ENCODE data around the gene HDAC9. TPM values are rescaled to one million over a fixed set of nuclear protein-coding genes. Genes with fewer than 3 reads are reported as not detected.

The HDAC9 gene
- total RNA-seq, 1 experiment from 2014 or later = 4.3 TPM

DNA sequence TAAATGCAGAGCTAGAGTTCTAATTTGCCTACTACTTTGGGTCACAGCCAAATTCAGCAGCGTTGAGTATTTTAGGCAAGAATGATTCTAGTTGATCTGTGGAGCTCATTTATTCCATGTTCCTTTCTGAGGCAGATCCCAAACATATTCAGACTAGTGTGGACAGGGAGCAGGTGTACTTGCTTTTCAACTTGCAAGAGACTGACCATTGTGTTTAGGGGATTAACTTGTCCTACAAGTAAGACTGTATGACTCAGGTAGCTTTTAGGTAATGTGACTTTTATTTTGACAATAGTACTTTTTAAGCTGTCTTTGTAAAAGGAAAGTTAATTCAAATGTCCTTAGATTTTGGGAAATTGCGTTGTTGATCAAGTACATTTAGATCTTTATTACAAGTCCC, 336.4 kb downstream of the HDAC9 start:
- Histone ChIP-seq H3K4me2 (ENCODE audit: low read length) (no peak overlapping the region), H2AFZ (ENCODE audit: low read depth, low read length, poor library complexity, severe bottlenecking) (no peak overlapping the region), H3K27ac (ENCODE audit: low read depth, low read length) (no peak overlapping the region), H3K79me2 (ENCODE audit: insufficient read depth, low read length) (no peaks in the 10 kb centered on the region), H3K36me3 (ENCODE audit: control insufficient read depth in 1 of 2, insufficient read depth in 2 of 2, low read length in 2 of 2) (no peaks in the 10 kb centered on the region), H3K4me3 (replicated peaks in 1 of 2; ENCODE audit: low read depth in 1 of 2, low read length in 2 of 2) (no peak overlapping the region), H3K4me1 (ENCODE audit: control insufficient read depth in 1 of 2, insufficient read depth in 2 of 2, low read length in 2 of 2) (no peaks in the 10 kb centered on the region), H3K9me3 (ENCODE audit: control insufficient read depth in 1 of 2, insufficient read depth in 1 of 2, low read depth in 1 of 2, low read length in 2 of 2) (no peaks in the 10 kb centered on the region), H3K9ac (ENCODE audit: low read length) (no peak overlapping the region), H3K27me3 (ENCODE audit: insufficient read depth, low read length) (no peaks in the 10 kb centered on the region), H3K9me2 (ENCODE audit: insufficient read depth) (no peaks in the 10 kb centered on the region; the same call in 1 of the 2 replicates), H4K20me1 (ENCODE audit: insufficient read depth) (no peaks in the 10 kb centered on the region)
- RAD21 ChIA-PET (ENCODE audit: low non-redundant PET in 1 of 2, low total read pairs in 2 of 2, uncharacterized antibody in 2 of 2, unreplicated experiment in 2 of 2) = no interaction called here
- ATAC-seq (no peak), DNase-seq (ENCODE audit: low read depth, low spot score) (no peak)
- intact Hi-C loops (cut with micrococcal nuclease) = no loop called here
- BruUV-seq (replicated peaks) = no TSS peak
- POLR2A ChIA-PET = no interaction called here
- TF ChIP-seq TCF7L2 (IDR thresholded peaks at IDR 0.05; ENCODE audit: borderline replicate concordance, extremely low read depth, insufficient read depth, insufficient read length) (no peak), SRF (IDR thresholded peaks at IDR 0.05; ENCODE audit: low read depth) (no peak), RAD21 (IDR thresholded peaks at IDR 0.05; ENCODE audit: low read depth) (no peak), ELF1 (IDR thresholded peaks at IDR 0.05; ENCODE audit: borderline replicate concordance, low read depth) (no peak), ZFX (IDR thresholded peaks at IDR 0.05) (no peak)
- TF ChIP-seq, protein P1, sequence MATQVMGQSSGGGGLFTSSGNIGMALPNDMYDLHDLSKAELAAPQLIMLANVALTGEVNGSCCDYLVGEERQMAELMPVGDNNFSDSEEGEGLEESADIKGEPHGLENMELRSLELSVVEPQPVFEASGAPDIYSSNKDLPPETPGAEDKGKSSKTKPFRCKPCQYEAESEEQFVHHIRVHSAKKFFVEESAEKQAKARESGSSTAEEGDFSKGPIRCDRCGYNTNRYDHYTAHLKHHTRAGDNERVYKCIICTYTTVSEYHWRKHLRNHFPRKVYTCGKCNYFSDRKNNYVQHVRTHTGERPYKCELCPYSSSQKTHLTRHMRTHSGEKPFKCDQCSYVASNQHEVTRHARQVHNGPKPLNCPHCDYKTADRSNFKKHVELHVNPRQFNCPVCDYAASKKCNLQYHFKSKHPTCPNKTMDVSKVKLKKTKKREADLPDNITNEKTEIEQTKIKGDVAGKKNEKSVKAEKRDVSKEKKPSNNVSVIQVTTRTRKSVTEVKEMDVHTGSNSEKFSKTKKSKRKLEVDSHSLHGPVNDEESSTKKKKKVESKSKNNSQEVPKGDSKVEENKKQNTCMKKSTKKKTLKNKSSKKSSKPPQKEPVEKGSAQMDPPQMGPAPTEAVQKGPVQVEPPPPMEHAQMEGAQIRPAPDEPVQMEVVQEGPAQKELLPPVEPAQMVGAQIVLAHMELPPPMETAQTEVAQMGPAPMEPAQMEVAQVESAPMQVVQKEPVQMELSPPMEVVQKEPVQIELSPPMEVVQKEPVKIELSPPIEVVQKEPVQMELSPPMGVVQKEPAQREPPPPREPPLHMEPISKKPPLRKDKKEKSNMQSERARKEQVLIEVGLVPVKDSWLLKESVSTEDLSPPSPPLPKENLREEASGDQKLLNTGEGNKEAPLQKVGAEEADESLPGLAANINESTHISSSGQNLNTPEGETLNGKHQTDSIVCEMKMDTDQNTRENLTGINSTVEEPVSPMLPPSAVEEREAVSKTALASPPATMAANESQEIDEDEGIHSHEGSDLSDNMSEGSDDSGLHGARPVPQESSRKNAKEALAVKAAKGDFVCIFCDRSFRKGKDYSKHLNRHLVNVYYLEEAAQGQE (IDR thresholded peaks at IDR 0.05; ENCODE audit: low read depth) = no peak
- TF ChIP-seq, protein P2, sequence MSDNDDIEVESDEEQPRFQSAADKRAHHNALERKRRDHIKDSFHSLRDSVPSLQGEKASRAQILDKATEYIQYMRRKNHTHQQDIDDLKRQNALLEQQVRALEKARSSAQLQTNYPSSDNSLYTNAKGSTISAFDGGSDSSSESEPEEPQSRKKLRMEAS (IDR thresholded peaks at IDR 0.05) = no peak
- CTCF ChIA-PET = no interaction called here

GRCh38 chr7:18834577-18834976, 339.0 kb downstream of the HDAC9 start:
- intact Hi-C loops (cut with micrococcal nuclease) = no loop called here

More at GRCh38 chr7:18834577-18834976, 339.0 kb downstream of the HDAC9 start:
- Histone ChIP-seq H4K20me1 (ENCODE audit: insufficient read depth) (no peaks in the 10 kb centered on the region), H3K27ac (ENCODE audit: low read depth, low read length) (no peak overlapping the region), H3K9me3 (ENCODE audit: control insufficient read depth in 1 of 2, insufficient read depth in 1 of 2, low read depth in 1 of 2, low read length in 2 of 2) (no peaks in the 10 kb centered on the region), H3K4me3 (replicated peaks in 1 of 2; ENCODE audit: low read depth in 1 of 2, low read length in 2 of 2) (no peak overlapping the region), H2AFZ (ENCODE audit: low read depth, low read length, poor library complexity, severe bottlenecking) (no peak overlapping the region), H3K9me2 (ENCODE audit: insufficient read depth) (peaks cover 1% of the 10 kb centered on the region), H3K27me3 (ENCODE audit: insufficient read depth, low read length) (no peaks in the 10 kb centered on the region), H3K4me1 (ENCODE audit: control insufficient read depth in 1 of 2, insufficient read depth in 2 of 2, low read length in 2 of 2) (no peaks in the 10 kb centered on the region), H3K36me3 (ENCODE audit: control insufficient read depth in 1 of 2, insufficient read depth in 2 of 2, low read length in 2 of 2) (no peaks in the 10 kb centered on the region), H3K9ac (ENCODE audit: low read length) (no peak overlapping the region), H3K4me2 (ENCODE audit: low read length) (no peak overlapping the region), H3K79me2 (ENCODE audit: insufficient read depth, low read length) (no peaks in the 10 kb centered on the region)
- no peak for DNase-seq (ENCODE audit: low read depth, low spot score)
- ChIA-PET CTCF (no interaction called here), POLR2A (no interaction called here), RAD21 (ENCODE audit: low non-redundant PET in 1 of 2, low total read pairs in 2 of 2, uncharacterized antibody in 2 of 2, unreplicated experiment in 2 of 2) (no interaction called here)
- no peak for TF ChIP-seq EZH2phosphoT487 (IDR thresholded peaks at IDR 0.05; ENCODE audit: borderline replicate concordance)
- no peak for TF ChIP-seq FOSL1 (IDR thresholded peaks at IDR 0.05; ENCODE audit: low read depth)
- no peak for TF ChIP-seq ELF1 (IDR thresholded peaks at IDR 0.05; ENCODE audit: borderline replicate concordance, low read depth)
- TF ChIP-seq RAD21 (IDR thresholded peaks at IDR 0.05; ENCODE audit: low read depth) = no peak
- TF ChIP-seq, protein P2 (IDR thresholded peaks at IDR 0.05) = no peak
- TF ChIP-seq SP1 (IDR thresholded peaks at IDR 0.05; ENCODE audit: low read depth) = no peak
- no peak for TF ChIP-seq EGR1 (IDR thresholded peaks at IDR 0.05; ENCODE audit: low read depth)
- no peak for TF ChIP-seq EZH2 (IDR thresholded peaks at IDR 0.05)
- ATAC-seq = no peak
- BruUV-seq (replicated peaks) = no TSS peak
